Endothelial cell (in vitro differentiated cells): Measurements from ENCODE around the gene TMEM100. TPM values are rescaled to one million over a fixed set of nuclear protein-coding genes. Genes with fewer than 3 reads are reported as not detected.
"Not testable (repeated sequence)": the region's sequence is repeated elsewhere in the genome, so short reads cannot be mapped to it uniquely, and the experiment has no call there.

ENCODE experiments used
- DNase-seq: peaks from one replicate; pipeline ENCODE4 v3.0.0; 2021; ENCODE audit warnings: low spot score
- H3K27ac Mint-ChIP-seq: one replicate; pipeline ENCODE4 v1.8.0; 2021; ENCODE audit warnings: mixed read lengths, inconsistent platforms; ENCODE audit not compliant: unreplicated experiment
- H3K27me3 Mint-ChIP-seq: one replicate; pipeline ENCODE4 v1.8.0; 2021; ENCODE audit warnings: mild to moderate bottlenecking, moderate library complexity, mixed read lengths, inconsistent platforms; ENCODE audit not compliant: unreplicated experiment
- H3K36me3 Mint-ChIP-seq: one replicate; pipeline ENCODE4 v1.8.0; 2021; ENCODE audit warnings: mild to moderate bottlenecking, low read depth, mixed read lengths, inconsistent platforms; ENCODE audit not compliant: unreplicated experiment
- H3K4me1 Mint-ChIP-seq: one replicate; pipeline ENCODE4 v1.8.0; 2021; ENCODE audit warnings: mild to moderate bottlenecking, mixed read lengths, inconsistent platforms; ENCODE audit not compliant: unreplicated experiment
- H3K4me3 Mint-ChIP-seq: one replicate; pipeline ENCODE4 v1.8.0; 2021; ENCODE audit warnings: mild to moderate bottlenecking, mixed read lengths, inconsistent platforms; ENCODE audit not compliant: unreplicated experiment
- H3K9me3 Mint-ChIP-seq: one replicate; pipeline ENCODE4 v1.8.0; 2021; ENCODE audit warnings: mixed read lengths, inconsistent platforms; ENCODE audit not compliant: unreplicated experiment
- CTCF ChIP-seq: fragments of 200-600 bp; sonication (generic); IDR thresholded peaks from one replicate; pipeline ENCODE4 v1.5.0; 2021; ENCODE audit warnings: antibody characterized with exemption; ENCODE audit not compliant: unreplicated experiment
- total RNA-seq: library from RNA; stranded (reverse); fragmentation: NEBNext Ultra II Directional; extraction: Animal tissue kit (Norgen Biotek cat#: 25700); gene quantifications from one replicate; pipeline ENCODE4 v1.2.1, GENCODE V29; 2021; ENCODE audit not compliant: unreplicated experiment

The TMEM100 gene
- total RNA-seq, 1 donor from 2014 or later, result 29.3 TPM

GRCh38 chr17:55673743-55674506 lies 48.7 kb downstream of the TMEM100 start:
- Mint-ChIP-seq H3K9me3 (no peaks in the 10 kb centered on the region), H3K4me3 (no peak overlapping the region), H3K27me3 (peaks cover 6% of the 10 kb centered on the region), H3K27ac (no peak overlapping the region), H3K36me3 (peaks cover 4% of the 10 kb centered on the region), H3K4me1 (peaks cover 23% of the 10 kb centered on the region)
- TF ChIP-seq CTCF, result no peak
- no peak for DNase-seq

GRCh38 chr17:55672585-55673501 lies 49.8 kb downstream of the TMEM100 start:
- Mint-ChIP-seq H3K4me3 (no peak overlapping the region), H3K27me3 (peaks cover 6% of the 10 kb centered on the region), H3K27ac (no peak overlapping the region), H3K36me3 (peaks cover 4% of the 10 kb centered on the region), H3K9me3 (no peaks in the 10 kb centered on the region), H3K4me1 (peaks cover 22% of the 10 kb centered on the region)
- no peak for DNase-seq
- no peak for TF ChIP-seq CTCF

- not testable (repeated sequence) for H3K9me3 Mint-ChIP-seq, H3K27me3 Mint-ChIP-seq, H3K36me3 Mint-ChIP-seq, H3K27ac Mint-ChIP-seq, H3K4me3 Mint-ChIP-seq, DNase-seq
- peaks cover 21% of the 10 kb centered on the region for H3K4me1 Mint-ChIP-seq
Observed at GRCh38 chr17:55672010-55672409, 50.7 kb downstream of the TMEM100 start.

Other genes starting within 250 kb of the TMEM100 start
- not detected for gene SMIM36, start 211.4 kb downstream of the TMEM100 start, total RNA-seq
- 78.1 TPM for gene PCTP, start 28.2 kb upstream of the TMEM100 start, total RNA-seq